HUDEP-2 (cell line): ENCODE results near the gene TTC27.

Experiments
- DNase-seq, 76 experiments: peaks; one replicate each; lab custom pipeline; 2025; ENCODE audit not compliant: unreplicated experiment in 76 of 76; lab: John Stamatoyannopoulos, UW

TTC27 gene

DNA sequence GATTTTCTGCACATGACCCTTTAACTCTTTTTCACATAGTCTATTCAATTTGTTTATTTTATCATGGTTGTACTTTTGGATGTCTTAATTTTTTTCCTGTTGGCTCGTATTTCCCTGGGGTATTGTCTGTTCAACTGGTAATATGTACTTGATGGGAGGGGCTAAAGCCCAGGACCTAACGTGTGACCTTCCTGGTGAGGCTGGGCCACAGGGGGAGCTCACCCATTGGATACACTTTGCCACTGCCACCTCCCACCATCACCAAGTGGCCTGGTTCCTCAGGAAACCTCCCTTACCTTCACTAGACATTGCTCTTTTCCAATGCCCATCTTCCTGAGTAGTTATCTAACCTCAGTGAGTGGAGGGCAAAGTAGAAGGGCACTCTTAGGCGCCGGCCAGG is 175.0 kb downstream of the TTC27 start:
- no peak for DNase-seq

DNA sequence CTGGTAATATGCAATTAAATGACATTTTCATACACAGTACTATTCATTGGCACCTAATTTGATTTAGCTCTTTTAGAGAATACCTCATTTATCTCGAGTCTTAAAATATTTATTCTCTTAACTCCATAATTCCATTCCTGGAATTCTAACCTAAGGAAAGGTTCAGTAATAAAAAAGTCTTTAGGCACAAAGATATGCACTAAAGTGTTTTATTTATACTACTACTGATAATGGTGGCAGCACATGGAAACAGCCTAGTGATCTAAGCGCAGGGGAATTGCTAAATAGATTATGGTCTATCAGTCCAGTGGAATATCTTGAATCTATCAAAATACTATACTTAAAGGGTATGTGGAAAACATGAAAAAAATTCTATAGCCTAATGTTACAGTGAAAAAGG is 176.4 kb downstream of the TTC27 start:
- no peak for DNase-seq

DNA sequence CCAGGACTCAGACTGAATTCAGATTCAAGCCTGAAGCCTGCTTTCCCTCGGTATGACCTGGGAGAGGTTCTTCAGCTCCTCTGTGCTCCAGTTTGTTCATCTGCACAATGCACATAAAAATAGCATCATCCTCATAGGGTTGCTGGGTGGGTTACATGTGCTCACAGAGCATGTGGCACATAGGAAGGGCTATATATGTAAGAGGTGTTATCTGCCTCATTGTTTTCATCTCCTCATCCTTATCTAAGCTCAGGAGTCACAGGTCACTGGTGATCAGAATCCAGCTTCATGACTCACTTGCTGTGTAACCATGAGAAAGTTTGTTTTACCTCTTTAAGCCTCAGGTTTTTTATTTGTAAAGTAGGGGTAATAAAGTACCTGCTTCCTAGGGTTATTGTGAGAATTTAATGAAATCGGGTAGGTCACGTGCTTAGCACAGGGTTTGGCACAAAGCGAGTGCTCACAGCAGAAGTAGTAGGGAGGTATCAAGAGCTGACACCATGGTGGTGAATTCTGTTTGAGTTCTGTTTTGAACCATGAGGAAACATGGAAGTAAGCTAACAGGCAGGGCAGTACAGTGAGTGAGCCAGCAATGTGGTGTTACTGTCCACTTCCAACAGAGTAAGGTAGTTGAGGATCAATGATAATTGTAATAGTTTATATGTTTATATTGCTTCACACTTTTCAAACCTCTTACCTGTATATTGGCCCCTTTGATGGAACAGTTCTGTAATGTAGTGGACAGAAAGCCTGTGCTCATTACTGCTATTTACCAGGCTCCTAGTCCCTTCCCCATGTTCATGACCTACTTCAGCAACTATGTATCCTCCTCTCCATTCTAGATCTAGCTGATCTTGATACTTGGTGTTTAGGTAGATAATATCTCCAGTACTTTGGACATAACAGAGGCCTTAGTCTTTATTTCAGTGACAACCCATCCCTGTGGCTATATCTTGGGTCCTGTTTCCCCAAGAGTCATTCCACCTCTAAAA is 177.6 kb downstream of the TTC27 start:
- peak in 1 of 76 experiments; percentile 4 for DNase-seq

DNA sequence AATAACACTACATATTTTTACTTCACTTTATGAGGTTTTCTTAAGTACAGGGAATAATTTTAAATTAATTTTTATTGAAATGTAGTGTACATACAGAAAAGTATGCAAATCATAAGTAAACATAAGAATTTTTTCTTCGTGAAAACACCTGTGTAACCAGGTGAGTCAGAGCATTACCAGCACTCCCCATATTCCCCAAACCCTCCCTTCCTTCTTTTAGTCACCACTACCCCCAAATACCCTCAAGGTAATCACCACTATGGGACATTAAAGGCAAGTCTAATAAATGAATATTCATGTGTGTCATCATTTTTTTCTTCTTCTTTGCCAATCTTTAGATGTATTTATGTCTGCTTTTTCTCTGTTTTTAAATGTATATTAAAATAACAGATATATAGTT is 179.0 kb downstream of the TTC27 start:
- DNase-seq, result no peak

DNA sequence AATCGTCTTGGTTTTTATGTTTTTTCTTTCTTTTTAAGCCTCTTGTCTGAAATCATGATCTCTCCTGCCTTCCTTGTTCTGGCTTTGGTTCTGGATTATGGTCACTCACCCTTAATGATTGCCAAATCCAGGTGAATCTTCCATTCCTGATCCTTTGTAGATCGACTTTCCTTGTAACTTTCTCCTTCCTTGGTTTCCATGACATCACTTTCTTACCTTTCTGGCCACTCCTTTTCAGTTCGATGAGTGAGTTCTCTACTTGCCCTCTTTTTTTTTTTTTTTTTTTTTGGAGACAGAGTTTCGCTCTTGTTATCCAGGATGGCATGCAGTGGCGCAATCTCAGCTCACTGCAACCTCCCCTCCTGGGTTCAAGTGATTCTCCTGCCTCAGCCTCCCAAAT is 179.8 kb downstream of the TTC27 start:
- DNase-seq, result no peak

DNA sequence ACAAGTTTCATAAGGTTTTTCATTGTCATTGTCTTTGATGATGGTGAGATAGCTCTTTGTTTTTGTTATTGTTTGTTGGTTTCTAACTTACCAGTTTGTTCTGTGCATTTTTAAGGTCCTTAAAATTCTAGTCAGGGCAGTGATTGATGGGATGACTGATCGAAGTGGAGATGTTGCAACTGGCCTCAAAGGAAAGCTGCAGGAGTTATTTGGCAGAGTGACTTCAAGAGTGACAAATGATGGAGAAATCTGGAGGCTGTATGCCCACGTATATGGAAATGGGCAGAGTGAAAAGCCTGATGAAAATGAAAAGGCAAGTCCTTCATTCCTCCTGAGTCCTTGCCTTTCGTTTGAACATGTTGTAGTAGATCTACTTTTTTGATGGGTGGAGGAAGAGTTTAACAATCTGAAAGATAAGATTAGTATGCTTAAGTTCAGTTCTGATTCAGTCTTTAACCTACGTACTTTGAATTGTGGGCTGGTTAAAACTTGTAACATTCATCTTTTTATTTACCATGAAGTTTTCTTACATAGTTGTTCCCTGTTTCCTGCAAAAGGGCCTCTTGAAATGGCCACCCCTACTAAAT is 183.2 kb downstream of the TTC27 start:
- DNase-seq, result no peak

DNA sequence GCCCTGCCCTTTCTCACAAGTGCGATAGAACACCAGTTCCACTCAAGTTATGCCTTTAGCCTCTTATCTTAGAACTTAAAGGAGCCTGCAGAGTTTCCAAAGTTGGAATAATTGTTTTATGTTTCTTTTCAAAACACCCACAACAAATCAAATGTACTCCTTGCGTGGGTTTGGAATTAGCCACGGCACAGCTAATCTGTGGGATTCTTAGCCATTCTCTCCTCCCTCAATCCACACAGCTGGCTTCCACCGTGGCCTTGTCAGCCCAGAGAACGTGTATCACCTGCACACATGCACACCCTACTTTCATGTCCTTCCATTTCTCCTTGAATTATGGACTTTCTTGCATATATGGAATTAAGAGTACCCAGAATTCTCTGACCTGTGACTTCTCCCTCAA is 183.8 kb downstream of the TTC27 start:
- DNase-seq, result no peak

DNA sequence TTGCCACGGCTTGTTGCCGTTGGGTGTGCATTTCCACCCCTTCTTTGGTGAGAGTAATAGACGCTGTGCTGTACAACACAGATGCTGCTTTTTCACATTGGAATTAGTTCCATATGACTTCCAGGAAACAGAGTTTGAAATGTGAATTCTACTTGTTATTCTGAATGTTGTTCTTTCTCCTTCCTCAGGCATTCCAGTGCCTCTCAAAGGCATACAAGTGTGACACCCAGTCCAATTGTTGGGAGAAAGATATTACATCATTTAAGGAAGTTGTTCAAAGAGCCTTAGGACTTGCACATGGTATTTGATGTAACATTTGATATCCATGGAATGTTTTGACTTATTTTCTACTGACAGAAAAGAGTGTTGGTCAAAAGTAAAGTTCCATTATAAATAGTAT is 184.5 kb downstream of the TTC27 start:
- DNase-seq, result no peak

DNA sequence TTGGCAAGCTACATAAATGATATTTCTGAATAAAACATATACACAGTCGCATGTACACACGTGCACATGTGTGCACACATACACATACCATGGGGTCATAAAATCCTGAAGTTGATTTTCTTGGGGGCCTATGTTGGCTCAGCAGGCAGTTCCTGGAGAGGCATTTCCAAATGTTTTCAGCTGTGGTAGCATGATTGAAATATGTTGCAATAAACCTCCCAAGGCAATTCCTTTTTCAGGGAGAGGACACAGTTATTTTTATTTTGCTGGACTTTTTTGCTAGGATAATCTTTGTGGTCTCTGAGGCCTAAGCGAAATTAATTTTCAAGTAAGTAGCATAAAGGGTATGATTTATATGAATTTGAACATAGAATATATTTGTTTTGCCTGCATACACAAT is 192.2 kb downstream of the TTC27 start:
- no peak for DNase-seq

DNA sequence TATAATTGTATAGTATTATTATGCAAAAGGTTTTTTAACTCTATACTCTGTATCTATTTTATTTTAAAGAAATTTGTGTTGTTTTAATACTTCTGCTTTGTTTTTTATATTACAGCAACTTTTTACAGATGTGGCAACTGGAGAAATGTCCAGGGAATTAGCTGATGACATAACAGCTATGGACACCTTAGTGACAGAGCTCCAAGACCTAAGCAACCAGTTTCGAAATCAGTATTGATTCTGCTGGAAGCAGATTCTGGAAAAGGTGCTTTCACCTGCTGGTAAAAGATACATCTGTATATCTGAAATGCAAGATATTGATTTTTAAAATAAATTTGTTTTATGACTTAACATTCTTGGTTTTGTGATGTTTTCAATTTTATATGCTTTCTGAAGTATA is 192.9 kb downstream of the TTC27 start:
- DNase-seq, result no peak

DNA sequence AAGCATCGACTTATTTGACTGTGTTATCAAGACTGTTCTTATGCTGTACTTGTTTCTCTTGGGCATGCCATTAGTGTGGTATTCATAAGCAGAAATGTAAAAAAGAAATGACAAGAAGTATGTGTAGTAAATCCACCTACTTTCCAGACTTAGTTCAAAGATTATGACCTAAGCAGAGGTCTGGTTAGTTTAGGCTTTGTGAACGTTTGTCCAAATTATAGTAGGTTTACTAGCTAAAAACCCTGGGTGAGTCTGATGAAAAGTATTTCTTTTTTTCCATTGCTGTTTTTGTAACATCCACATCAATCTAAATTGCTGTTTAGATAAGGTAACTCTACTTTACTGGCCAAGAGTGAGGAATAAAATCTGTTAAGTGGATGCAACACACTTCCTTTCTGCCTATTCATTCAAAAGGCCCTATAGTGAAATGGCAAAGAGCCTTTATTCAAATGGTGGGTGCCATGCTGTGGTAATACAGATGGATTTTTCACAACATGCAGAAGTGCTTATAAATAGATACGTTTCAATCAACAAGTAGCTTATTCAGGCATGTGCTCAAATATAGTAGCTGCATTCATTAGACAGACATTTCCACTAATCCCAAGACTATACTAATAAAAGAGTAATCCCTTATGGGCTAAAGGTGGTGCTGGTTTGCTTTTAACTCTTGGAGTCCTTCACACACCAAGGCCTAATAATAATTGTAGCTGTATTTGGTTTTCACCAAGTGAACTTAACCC is 196.4 kb downstream of the TTC27 start:
- no peak for DNase-seq

DNA sequence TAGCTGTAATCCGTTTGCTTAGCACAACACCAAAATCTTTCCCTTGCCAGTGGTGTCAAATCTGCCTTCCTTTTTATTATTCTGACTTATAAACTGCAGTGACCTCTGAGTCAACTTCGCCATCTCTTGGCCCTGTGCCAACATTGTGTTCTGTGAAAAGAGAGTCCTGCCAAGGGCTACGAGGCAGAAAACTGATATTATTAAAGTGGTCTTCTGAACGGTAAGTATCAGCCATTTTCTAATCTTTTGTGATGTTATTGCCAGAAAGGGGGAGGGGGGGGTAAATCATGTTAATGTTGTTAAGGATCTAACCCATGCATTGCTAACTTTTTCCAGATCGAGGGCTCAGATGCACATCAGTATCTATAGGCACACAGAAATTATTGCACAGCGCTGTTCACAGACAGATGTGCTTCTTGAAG is 197.5 kb downstream of the TTC27 start:
- DNase-seq, result peak in 33 of 76 experiments; percentile 2 to 40 (median 13)

DNA sequence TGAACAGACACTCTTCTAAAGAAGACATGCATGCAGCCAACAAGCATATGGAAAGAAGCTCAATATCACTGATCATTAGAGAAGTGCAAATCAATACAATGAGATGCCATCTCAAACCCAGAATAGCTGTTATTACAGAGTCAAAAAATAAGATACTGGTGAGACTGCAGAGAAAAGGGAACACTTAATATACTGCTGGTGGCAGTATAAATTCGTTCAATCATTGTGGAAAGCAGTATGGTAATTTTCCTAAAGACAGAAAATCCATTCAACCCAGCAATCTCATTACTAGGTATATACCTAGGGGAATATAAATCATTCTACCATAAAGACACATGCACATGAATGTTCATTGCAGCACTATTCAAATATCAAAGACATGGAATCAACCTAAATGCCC is 202.3 kb downstream of the TTC27 start:
- no peak for DNase-seq

DNA sequence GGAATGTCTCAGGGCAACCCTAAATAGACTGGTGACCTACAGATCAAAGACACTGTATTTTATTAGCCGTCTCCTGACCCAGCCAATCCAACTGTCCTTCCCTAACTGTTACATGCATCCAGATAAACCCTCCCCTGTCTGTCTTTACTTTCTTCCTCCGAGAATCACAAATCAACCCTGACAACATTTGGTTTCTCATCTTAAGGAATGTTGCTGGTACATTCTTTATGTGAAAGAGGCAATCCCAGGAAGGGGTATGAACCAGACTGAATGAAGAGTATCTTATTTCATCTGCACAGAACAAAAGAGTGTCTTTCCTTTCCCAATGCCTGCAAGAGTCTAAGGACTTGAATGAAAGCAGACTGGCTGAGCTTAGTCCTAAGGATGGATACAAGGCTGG is 205.0 kb downstream of the TTC27 start:
- DNase-seq, result no peak

DNA sequence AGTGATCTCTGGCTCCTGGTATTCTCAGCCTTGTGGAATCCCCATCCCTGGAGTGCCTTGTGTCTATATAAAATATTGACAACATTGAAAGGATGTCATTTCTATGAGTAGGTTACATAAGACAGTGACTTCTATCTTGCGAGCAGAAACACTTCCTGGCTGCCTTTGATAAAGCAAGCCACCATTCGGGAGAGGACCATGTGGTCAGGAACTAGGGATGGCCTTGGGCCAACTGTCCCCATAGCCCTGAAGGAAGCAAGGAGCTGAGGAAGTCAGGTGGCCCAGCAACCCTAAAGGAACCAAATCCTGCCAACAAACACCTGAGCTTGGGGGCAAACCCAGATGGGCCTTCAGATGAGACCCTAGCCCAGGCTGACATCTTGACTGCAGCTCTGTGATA is 205.9 kb downstream of the TTC27 start:
- no peak for DNase-seq

DNA sequence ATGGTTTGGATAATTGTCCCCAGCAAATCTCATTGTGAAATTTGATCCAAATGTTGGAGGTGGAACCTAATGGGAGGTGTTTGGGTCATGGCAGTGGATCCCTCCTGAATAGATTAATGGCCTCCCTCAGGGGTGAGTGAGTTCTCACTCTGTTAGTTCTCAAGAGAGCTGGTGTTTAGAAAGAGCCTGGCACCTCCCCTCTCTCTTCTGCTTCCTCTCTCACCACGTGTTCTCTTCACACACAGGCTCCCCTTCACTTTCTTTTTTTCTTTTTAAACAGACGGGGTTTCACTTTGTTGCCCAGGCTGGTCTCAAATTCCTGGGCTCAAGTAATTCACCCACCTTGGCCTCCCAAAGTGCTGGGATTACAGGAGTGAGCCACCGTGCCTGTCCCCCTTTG is 207.3 kb downstream of the TTC27 start:
- DNase-seq, result no peak

DNA sequence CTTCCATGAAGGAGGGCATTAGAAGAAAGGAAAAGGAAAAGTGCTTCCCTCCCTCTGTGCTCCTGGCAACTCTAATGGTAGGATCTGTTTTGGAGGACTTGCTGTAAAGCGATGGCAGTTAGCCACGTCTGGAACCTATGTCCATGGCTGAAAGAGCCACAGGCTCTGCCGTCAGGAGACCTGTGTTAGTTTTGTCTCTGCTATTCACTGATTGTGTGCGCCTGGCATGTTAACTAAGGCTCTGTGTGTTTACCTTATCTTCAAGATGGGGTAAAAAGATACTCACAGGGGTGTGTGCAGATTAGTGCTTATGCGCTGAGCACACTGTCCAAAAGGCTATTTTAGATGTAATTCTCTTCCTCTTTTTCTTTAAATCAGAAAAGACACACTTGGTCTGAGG is 209.1 kb downstream of the TTC27 start:
- DNase-seq, result peak in 4 of 76 experiments; percentile 3 to 16 (median 4)

DNA sequence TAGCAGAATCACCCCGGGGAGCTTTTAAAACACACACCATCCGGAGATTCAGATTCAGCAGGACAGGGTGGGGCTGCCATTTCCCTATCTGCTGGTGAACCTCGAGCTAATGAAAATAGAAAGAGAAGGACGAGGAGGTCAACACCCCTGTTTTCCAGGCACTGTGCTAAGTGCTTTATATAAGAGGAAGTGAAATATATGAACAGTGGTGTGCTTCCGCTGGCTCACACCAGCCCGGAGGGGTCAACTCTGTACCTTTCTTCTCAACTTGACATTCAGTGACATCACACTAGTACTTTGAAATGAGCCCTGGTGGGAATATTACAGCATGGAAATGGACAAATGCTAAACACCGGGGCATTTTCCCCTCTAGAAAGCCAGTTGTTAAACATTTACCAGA is 210.6 kb downstream of the TTC27 start:
- DNase-seq, result no peak

DNA sequence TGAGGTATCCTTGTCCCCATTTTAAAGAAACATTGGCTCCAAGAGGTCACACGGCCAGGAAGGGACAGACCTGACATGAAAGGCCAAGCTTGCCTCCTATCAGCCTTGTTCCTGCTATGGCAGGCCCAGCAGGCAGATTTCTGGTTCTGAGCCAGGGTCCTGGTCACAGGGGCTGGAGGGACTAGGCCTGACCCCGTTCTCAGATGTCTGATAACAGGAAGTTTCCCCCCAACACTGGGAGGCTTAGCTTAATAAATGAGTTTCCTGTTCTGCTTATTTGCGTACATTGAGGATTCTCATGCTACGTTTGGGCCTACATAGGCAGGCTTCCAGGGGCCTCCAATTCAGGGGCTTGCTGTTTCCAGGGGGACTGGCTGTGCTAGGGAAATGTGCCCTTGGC is 211.1 kb downstream of the TTC27 start:
- DNase-seq, result no peak

DNA sequence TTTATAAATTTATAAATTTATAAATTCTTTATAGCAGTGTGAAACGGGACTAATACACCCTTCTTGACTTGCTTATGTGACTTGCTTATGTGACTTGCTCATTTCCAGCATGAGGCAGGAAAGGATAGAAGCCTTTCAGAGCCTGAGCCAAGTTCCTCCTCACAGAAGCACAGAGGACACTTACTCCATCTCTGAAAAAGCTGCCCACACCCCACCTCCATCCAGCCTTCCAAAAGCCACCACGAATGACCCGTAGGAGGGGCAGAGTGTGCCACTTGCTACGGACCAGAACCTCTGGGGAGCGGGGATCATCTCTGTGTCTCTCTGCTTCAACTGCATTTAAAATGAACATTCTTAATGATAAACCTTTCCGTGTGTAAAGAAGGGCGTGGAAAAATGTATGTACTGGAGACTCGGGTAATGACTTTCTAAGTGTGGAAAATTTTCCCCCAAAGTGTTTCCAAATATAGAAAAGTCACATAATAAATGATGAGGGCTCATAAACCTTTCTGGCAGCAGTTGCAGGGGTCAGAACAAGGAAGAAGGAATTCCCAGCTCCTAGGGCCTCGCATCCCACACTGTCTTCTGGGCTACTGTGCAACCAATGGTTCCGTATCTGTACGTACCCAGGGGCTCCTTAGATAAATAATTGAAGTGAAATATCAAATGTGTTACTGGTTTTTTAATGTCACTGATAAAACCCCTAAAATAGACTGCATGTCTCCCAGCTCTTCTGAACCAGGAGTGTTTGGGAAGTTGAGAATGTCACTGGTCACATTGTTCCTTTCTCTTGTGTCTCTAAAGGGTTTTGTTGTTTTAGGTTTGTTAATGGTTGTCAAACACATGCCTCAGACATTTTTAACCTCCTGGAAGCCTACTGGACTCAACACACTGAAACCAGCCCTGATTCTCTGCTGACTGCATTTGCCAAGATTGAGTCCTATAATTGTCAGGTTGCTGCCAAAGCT is 214.4 kb downstream of the TTC27 start:
- DNase-seq, result no peak
